GM21526 (cell line): ENCODE data around the gene ELOVL6.

Source experiments
- ATAC-seq: cut with Tn5 transposase; IDR thresholded peaks from one replicate; pipeline ENCODE4 v1.9.1; 2021; ENCODE audit warnings: moderate library complexity; ENCODE audit not compliant: unreplicated experiment, low FRiP score

ELOVL6 gene

DNA sequence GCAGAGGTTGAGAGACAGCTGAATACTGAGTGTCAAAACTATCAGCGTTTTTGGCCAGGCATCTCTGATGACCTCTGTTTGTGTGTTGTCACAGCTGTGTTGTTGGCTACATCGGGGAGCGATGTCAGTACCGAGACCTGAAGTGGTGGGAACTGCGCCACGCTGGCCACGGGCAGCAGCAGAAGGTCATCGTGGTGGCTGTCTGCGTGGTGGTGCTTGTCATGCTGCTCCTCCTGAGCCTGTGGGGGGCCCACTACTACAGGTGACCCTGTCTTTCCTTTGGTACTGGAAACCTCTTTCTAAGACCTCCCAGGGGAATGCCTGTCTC lies 198.9 kb downstream of the ELOVL6 start:
- ATAC-seq = no peak

- ATAC-seq = peak; percentile 42
These were observed 199.4 kb downstream of the ELOVL6 start for GRCh38 chr4:109998867-109999584.

- no peak for ATAC-seq
These were observed 201.9 kb downstream of the ELOVL6 start for GRCh38 chr4:109996526-109996925.
